Activated effector memory CD4-positive, alpha-beta T cell treated with Interleukin-2 at 50 U/mL for 16 hours (primary cell): Measurements from ENCODE around the gene TRIM74.
"Not testable (repeated sequence)": the region's sequence is repeated elsewhere in the genome, so short reads cannot be mapped to it uniquely, and the experiment has no call there.

Experiments
- DNase-seq: peaks from one replicate; pipeline ENCODE4 v3.0.0-alpha.2; 2020

TRIM74 gene

DNA sequence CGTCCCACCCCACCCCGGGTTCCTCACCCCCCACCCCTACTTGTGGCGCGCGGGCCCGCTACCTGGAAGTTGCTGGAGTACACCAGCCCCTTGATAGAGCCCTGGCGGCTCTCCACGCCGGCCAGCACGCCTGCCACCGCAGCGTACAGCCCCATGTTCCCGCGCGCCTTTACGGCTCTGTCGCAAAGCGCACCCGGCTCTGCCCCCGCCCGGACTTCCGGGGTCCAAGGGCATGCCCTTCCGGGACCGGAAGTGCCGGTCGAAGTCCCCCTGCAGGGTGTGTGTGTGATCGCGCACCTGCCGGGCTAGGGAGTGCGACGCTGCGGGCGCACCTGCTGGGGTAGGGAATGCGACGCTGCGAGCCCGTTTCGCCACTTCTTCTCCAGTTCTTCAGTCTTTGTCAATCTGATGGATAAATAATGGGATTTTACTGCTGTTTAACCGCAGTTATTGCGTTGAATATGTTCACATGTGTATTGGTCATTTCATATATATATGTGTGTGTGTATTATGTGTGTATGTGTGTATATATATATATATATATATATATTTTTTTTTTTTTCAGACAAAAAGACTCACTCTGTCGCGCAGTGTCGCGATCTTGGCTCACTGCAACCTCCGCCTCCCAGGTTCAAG is 14.6 kb downstream of the TRIM74 start:
- DNase-seq = not testable (repeated sequence)

- not testable (repeated sequence) for DNase-seq
Observed at GRCh38 chr7:72953901-72954562, 15.2 kb downstream of the TRIM74 start.

- DNase-seq = not testable (repeated sequence)
Observed at GRCh38 chr7:72950432-72950831, 18.8 kb downstream of the TRIM74 start.

DNA sequence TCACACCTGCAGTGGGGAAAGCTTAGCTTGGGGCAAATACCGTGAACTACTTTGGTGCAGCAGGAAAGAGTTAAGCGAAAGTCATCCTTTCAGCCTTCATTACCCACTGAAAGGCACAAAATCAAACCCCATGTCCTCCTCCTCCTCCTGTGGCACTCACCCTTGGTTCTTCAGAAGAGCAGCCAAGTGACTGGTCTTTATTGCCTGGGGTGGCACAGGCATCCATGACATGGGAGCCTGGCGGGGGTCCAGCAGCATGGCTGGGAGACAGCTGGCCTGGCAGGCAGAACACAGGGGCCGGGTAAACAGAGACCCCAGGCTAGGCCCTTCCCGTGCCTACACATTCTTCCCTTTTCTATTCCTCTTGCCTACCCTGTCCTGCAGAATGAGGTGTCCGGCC is 19.6 kb downstream of the TRIM74 start:
- not testable (repeated sequence) for DNase-seq

- not testable (repeated sequence) for DNase-seq
Observed at GRCh38 chr7:72949276-72949675, 20.0 kb downstream of the TRIM74 start.

DNA sequence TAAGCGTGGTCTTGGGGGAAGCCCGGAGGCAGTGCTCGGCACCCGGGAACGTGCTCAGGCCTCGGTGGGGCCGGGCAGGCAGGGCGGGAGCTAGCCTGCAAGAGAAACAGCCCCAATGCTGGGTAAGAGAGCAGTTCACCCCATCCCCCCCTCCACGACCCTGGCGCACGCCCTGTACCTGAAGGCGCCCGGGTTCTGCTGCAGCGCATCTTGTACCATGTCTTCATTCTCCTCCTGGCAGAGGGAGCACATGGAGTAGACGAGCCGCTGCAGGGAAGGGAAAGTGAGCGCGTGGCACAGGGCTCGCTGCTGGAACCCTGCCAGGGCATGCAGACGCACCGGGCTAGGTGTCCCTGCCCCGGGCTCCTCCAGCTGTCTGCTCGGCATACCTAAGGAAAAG is 20.6 kb downstream of the TRIM74 start:
- not testable (repeated sequence) for DNase-seq

- not testable (repeated sequence) for DNase-seq
Observed at GRCh38 chr7:72946130-72946745, 23.0 kb downstream of the TRIM74 start.

DNA sequence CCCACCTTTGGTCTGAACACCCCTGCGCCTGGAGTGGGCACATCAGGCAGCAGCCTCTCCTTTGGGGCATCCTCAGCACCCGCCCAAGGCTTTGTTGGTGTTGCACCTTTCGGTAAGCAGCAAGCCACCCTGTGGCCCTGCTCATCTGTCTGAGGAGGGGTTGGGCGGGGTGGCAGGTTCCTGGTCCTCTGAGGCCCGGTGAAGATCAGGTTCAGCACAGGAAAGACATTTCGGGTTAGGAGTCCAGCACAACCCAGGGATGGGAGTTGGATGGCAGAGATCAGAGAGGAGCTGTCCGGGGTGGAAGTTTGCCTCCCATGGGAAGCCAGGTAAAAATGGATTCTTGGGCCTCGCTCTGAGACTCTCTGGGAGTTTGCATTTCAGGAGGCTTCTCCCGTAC is 23.7 kb downstream of the TRIM74 start:
- not testable (repeated sequence) for DNase-seq

DNA sequence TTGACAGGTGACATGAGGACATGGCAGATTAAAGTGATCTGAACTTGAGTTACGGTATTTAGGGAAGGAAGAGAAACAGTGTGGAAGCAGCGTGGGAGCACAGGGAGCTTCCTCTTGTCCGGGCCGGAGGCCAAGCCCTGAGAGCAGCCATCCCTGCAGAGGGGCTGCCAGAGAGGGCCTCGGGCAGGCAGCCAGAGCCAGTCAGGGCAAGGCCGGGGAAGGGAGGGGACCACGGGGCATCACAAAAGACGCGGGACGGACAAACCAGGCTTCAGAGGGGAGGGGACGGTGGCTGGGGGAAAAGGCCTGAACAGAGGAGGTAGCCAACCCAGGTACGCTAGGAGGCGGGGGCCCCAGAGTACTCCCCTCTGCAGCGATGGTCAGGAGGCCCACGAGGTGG is 24.3 kb downstream of the TRIM74 start:
- DNase-seq = not testable (repeated sequence)

DNA sequence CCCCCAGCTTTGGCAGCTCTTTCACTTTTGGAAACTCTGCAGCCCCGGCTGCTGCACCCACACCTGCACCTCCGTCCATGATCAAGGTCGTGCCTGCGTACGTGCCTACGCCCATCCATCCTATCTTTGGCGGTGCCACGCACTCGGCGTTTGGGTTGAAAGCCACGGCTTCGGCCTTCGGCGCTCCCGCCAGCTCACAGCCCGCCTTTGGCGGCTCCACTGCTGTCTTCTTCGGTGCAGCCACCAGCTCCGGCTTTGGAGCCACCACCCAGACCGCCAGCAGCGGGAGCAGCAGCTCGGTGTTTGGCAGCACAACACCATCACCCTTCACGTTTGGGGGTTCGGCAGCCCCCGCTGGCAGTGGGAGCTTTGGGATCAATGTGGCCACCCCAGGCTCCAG is 26.3 kb downstream of the TRIM74 start:
- not testable (repeated sequence) for DNase-seq

GRCh38 chr7:72942022-72942705 is 27.1 kb downstream of the TRIM74 start:
- not testable (repeated sequence) for DNase-seq

DNA sequence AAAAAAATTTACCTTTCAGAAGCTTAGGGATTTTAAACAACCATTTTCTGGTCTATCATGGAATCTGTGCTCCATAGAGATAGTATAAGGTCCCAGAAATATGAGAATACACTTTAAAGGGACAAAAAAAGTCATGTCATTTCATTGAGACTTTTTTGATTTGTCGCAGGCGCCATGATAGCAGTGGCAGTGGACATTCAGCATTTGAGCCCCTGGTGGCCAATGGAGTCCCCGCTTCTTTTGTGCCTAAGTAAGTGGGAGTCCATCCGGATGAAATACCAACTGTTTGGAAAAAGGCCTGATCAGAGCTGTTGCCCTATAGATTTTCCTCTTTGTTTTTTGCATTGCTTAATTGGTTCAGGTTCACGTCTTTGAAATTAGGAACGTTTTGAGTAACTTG is 41.0 kb downstream of the TRIM74 start:
- not testable (repeated sequence) for DNase-seq

DNA sequence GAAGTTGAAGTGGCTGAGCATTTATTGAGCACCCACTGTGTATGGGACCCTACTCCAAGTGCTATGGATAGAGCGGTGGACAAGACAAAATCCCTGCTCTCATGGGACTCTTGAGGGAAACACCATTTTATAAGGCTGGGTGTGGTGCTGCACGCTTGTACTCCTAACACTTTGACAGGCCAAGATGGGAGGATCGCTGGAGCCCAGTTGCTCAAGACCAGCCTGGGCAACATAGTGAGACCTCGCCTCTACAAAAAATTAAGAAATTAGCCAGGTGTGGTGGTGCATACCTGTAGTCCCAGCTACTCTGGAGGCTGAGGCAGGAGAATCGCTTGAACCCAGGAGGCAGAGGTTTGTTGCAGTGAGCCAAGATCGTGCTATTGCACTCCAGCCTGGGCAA is 41.5 kb downstream of the TRIM74 start:
- DNase-seq = not testable (repeated sequence)

GRCh38 chr7:72925546-72926120 is 43.6 kb downstream of the TRIM74 start:
- no peak for DNase-seq

DNA sequence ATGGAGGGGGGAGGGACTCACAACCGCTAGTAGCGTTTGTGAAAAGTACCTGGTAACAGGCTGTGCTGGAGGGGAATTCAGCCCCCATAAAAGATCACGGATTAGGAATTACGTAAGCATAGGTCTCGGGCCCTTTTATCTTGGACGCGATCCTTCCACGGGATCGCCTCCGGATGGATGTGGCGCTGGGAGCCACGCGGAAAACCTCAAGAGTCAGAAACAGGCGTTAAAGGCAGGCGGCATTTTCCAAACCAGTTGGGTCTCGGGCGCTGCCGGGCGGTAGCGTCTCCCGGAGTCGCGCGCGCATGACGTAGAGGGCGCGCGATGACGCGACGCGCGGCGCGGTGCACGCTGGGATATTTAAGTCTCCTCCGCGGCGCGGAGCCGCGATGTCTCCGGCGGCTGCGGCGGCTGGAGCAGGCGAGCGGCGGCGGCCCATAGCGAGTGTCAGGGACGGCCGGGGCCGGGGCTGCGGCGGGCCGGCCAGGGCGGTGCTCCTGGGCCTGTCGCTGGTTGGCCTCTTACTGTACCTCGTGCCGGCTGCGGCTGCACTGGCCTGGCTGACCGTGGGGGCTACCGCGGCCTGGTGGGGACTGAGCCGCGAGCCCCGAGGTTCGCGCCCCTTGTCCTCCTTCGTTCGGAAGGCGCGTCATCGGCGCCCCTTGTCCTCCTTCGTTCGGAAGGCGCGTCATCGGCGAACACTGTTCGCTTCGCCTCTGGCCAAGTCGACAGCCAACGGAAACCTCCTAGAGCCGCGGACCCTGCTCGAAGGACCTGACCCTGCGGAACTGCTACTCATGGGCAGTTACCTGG is 44.3 kb downstream of the TRIM74 start, which contains the start of gene POM121:
TSS of gene POM121 (plus strand) at position 363 of the 813 bp plus-strand sequence. CDS start at position 390, 27 bp downstream.
- DNase-seq = peak; percentile 77

DNA sequence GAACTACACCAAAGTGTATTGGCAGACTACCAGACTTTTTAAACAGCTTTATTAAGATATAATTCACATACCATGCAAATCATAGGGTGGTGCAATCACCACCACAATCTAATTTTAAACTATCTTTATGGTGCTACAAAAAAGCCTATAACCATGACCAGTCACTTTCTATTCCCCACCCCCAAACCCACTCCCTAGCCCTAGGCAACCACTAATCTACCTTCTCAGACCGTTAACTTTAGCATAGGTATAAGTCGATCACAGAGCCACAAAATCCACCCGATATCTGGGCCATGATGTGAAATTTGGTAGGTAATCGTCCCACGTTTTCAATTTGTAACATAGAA is 44.9 kb downstream of the TRIM74 start:
- DNase-seq = no peak

GRCh38 chr7:72919256-72919775 is 50.0 kb downstream of the TRIM74 start:
- DNase-seq = no peak

DNA sequence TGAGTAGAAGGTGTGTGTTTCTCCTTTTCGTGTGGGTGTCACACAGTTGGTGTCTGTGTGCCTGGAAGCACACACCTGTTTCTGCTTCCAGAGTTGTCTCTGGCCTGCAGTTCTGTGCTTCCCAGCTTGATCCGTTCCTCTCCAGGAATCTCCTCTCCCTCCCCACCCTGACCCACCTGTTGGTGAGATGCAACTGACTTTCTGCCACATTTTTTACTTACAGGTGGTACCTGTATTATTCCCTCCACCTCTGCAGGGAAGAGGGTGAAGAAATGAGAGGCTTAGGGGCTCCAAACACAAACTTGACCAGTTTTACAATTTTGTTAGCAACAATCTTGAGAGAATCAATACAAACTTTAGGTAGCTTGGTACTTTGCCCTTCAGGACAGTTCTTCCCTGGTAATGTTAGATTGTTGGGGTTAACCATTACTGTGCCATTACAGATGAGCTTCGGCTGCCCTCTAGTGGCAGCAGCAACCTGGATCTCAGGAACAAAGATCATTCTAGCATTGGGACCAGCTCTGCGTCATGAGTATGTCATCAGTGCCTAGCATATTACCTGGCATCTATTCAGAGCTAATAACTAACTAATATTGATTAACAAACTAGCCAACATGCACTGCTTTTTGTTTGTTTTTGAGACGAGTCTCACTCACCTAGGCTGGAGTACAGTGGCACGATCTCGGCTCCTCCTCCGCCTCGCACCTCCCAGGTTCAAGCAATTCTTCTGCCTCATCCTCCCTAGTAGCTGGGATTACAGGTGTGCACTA is 54.3 kb downstream of the TRIM74 start:
- DNase-seq = peak; percentile 17

GRCh38 chr7:72913750-72914149 is 55.5 kb downstream of the TRIM74 start:
- DNase-seq = not testable (repeated sequence)

DNA sequence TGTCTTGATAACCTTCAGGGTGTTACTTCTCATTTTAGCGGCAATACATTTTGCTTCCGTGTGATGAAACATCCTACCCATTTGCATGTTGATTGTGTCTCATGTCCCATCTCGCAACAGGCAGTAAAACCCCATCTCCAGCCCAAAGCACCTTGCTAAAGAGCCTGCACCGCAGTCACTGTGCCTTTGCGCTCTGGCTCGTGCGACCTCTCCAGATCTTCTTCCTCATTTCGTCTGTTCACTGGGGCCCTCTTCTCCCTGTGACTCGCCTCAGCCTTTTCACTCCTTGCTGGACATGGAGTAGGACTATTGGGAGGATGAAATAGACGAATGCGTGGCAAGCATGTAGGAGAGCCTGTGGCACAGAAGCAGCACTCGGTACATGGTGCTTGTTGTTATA is 57.9 kb downstream of the TRIM74 start:
- not testable (repeated sequence) for DNase-seq
